K562 (cell line): ENCODE measurements around the gene PTPRM. TPM values are rescaled to one million over a fixed set of nuclear protein-coding genes. Genes with fewer than 3 reads are reported as not detected.

ENCODE experiments used
- ATAC-seq: fragments of 200-7000 bp; cut with Tn5 transposase; 3 replicates; pipeline ENCODE4 v1.9.1; 2020; ENCODE audit warnings: moderate library complexity
- BruUV-seq: library from RNA; stranded (reverse); fragments of 400-500 nt; replicated peaks from 2 replicates; lab custom pipeline; 2021; lab: Mats Ljungman, UMichigan
- CTCF ChIA-PET: fragments of 300-600 bp; formaldehyde crosslinking; extraction: SDS; loops from one replicate; lab custom pipeline; 2021; ENCODE audit warnings: low intra/inter-chr PET ratio; lab: Yijun Ruan, JAX
- POLR2A ChIA-PET: fragments of 300-600, 350-650 bp; sonication (Branson Sonifier 250); formaldehyde crosslinking; extraction: SDS; loops from one replicate; lab custom pipeline; 2021; ENCODE audit warnings: antibody characterized with exemption, inconsistent platforms; lab: Yijun Ruan, JAX
- DNase-seq, 4 experiments: peaks; one replicate each; pipeline versions ENCODE4 v3.0.0 to v3.0.0-alpha.2; 2011 to 2018; ENCODE audit warnings: low spot score in 3 of 4, mixed read lengths in 3 of 4; ENCODE audit errors: extremely low read depth in 1 of 4
- FAIRE-seq: peaks from 2 replicates; lab custom pipeline; 2011; peaks lifted over from hg19 to GRCh38; lab: Jason Lieb, UNC
- H2AFZ ChIP-seq: 2 replicates; pipeline ENCODE4 v1.6.0; 2011; ENCODE audit warnings: low read depth, low read length, control low read depth, inconsistent platforms
- H3K27ac ChIP-seq: fragments of 200-600 bp; 3 replicates; pipeline ENCODE4 v1.8.0; 2011; ENCODE audit warnings: low read depth, mild to moderate bottlenecking, control low read depth, inconsistent platforms, low read length, moderate library complexity, mixed read lengths; ENCODE audit errors: extremely low read depth
- H3K27me3 ChIP-seq, 2 experiments: fragments of 300-600 bp in 1 of 2; 2 replicates in 1 of 2; 3 replicates in 1 of 2; pipeline versions ENCODE4 v1.6.0 to v1.8.0; 2011; ENCODE audit warnings: inconsistent platforms in 2 of 2, low read length in 2 of 2, mild to moderate bottlenecking in 1 of 2, mixed read lengths in 1 of 2, moderate library complexity in 1 of 2; ENCODE audit not compliant: control insufficient read depth in 2 of 2, insufficient read depth in 2 of 2
- H3K36me3 ChIP-seq: fragments of 300-600 bp; 3 replicates; pipeline ENCODE4 v1.8.0; 2011; ENCODE audit warnings: mild to moderate bottlenecking, low read length, inconsistent platforms; ENCODE audit not compliant: control insufficient read depth, insufficient read depth
- H3K4me1 ChIP-seq, 2 experiments: fragments of 200-600 bp in 1 of 2; replicated peaks in 1 of 2; 2 replicates in 1 of 2; 3 replicates in 1 of 2; pipeline versions ENCODE4 v1.5.1 to v1.8.0; 2011; ENCODE audit warnings: inconsistent platforms in 2 of 2, low read length in 2 of 2, mild to moderate bottlenecking in 1 of 2, mixed read lengths in 1 of 2, moderate library complexity in 1 of 2; ENCODE audit not compliant: control insufficient read depth in 2 of 2, insufficient read depth in 2 of 2
- H3K4me2 ChIP-seq: 2 replicates; pipeline ENCODE4 v1.6.1; 2011; ENCODE audit warnings: low read length, control low read depth, inconsistent platforms, mixed read lengths; ENCODE audit not compliant: insufficient read depth
- H3K4me3 ChIP-seq: fragments of 200-600 bp; sonication (generic), shearing (Covaris generic); 2 replicates; pipeline ENCODE4 v1.5.1; 2016; ENCODE audit warnings: control low read depth, inconsistent platforms
- H3K79me2 ChIP-seq: fragments of 200-600 bp; 3 replicates; pipeline ENCODE4 v1.8.0; 2011; ENCODE audit warnings: low read length, inconsistent platforms; ENCODE audit not compliant: control insufficient read depth, insufficient read depth
- H3K9ac ChIP-seq, 2 experiments: 2 replicates each; pipeline versions ENCODE4 v1.6.0 to v1.6.1; 2011; ENCODE audit warnings: low read depth in 2 of 2, low read length in 2 of 2, control low read depth in 1 of 2, inconsistent platforms in 1 of 2, mild to moderate bottlenecking in 1 of 2, mixed read lengths in 1 of 2; ENCODE audit not compliant: insufficient read depth in 1 of 2
- H3K9me1 ChIP-seq: one replicate; pipeline ENCODE4 v1.6.0; 2011; ENCODE audit warnings: inconsistent platforms, mild to moderate bottlenecking, low read length, moderate library complexity; ENCODE audit not compliant: control insufficient read depth, insufficient read depth
- H3K9me3 ChIP-seq: replicated peaks from 2 replicates; pipeline ENCODE4 v1.5.1; 2011; ENCODE audit warnings: low read depth, low read length, inconsistent platforms; ENCODE audit not compliant: control insufficient read depth, insufficient read depth
- H4K20me1 ChIP-seq: replicated peaks from 2 replicates; pipeline ENCODE4 v1.6.1; 2011; ENCODE audit warnings: low read length, inconsistent platforms, mixed read lengths; ENCODE audit not compliant: control insufficient read depth, insufficient read depth
- BCL6 ChIP-seq: fragments of 250-450 bp; sonication (Bioruptor Pico); IDR thresholded peaks from 2 replicates; pipeline ENCODE4 v1.4.0; 2020
- HEY1 ChIP-seq: fragments of 250-450 bp; sonication (Bioruptor Pico); IDR thresholded peaks from 2 replicates; pipeline ENCODE4 v1.5.0; 2020; ENCODE audit warnings: mild to moderate bottlenecking, moderate library complexity, borderline replicate concordance
- LARP7 ChIP-seq: fragments of 450-650 bp; IDR thresholded peaks from 2 replicates; pipeline ENCODE4 v1.6.1; 2016
- NCOA1 ChIP-seq: fragments of 450-650 bp; IDR thresholded peaks from 2 replicates; pipeline ENCODE4 v1.6.1; 2016; ENCODE audit warnings: low read depth
- ZNF609 ChIP-seq: sonication (generic); formaldehyde crosslinking; IDR thresholded peaks from 2 replicates; pipeline ENCODE4 v1.8.1; 2023; ENCODE audit warnings: missing genetic modification reagents, mild to moderate bottlenecking, borderline replicate concordance
- ZNF778 ChIP-seq: fragments of 450-650 bp; formaldehyde crosslinking; IDR thresholded peaks from 2 replicates; pipeline ENCODE4 v1.4.0; 2020; ENCODE audit warnings: mild to moderate bottlenecking, moderate library complexity
- WGBS: fragments of 100-300 bp; shearing (Covaris generic); methylation state at CpG from one replicate; pipeline ENCODE4 v1.1.6; 2016; ENCODE audit warnings: low coverage, mixed read lengths; ENCODE audit not compliant: insufficient coverage; ENCODE audit errors: missing lambda C conversion rate; 5-methylcytosine and 5-hydroxymethylcytosine counted together
- in situ Hi-C: fragments of 300-500 bp; cut with MboI; formaldehyde crosslinking; loops from 4 replicates; pipeline ENCODE4 v1.15.0; 2018; ENCODE audit warnings: inconsistent platforms, mixed read lengths
- intact Hi-C: fragments of 100-400 bp; cut with micrococcal nuclease; formaldehyde crosslinking; loops from 2 replicates; pipeline ENCODE4 v1.14.2; 2022
- polyA plus RNA-seq, 8 experiments: library from polyadenylated mRNA; depleted of rRNA in 4 of 8; stranded (reverse) in 5 of 8; unstranded in 3 of 8; fragments of >200 nt; fragmentation: Nextera tagmentation in 2 of 8; fragmentation: Illumina TruSeq in 1 of 8; extraction: Ambion mirVana in 2 of 8; extraction: Trizol in 1 of 8; gene quantifications; 2 replicates each; pipeline versions ENCODE4 v1.2.1 to v1.2.3, GENCODE V29; 2011 to 2014; ENCODE audit warnings: inconsistent platforms in 1 of 8, missing spikeins in 1 of 8
- total RNA-seq, 7 experiments: library from RNA; depleted of rRNA in 6 of 7; stranded (reverse); fragments of >200 nt in 6 of 7; fragmentation: Illumina TruSeq in 2 of 7; extraction: Trizol in 2 of 7; gene quantifications; 2 replicates each; pipeline versions ENCODE4 v1.2.1 to v1.2.3, GENCODE V29; 2011 to 2021; ENCODE audit warnings: low replicate concordance in 1 of 7

The PTPRM gene
- total and polyA plus RNA-seq, 9 of the 15 experiments (the other 6 are each of a cell fraction or from before 2014, with no cell fraction given): 0.03 to 0.16 (median 0.08) TPM; not detected in 3

- Histone ChIP-seq H3K4me3 (no peak overlapping the region), H3K36me3 (no peaks in the 10 kb centered on the region), H3K27me3 (peaks cover 2 to 15% of the 10 kb centered on the region in 2 experiments; a peak in 3 of 5 replicates), H3K4me2 (no peak overlapping the region), H3K27ac (no peak overlapping the region), H3K9me1 (no peaks in the 10 kb centered on the region), H3K9me3 (no peaks in the 10 kb centered on the region), H3K9ac (no peak overlapping the region), H3K79me2 (no peaks in the 10 kb centered on the region), H3K4me1 (no peaks in the 10 kb centered on the region), H2AFZ (no peak overlapping the region), H4K20me1 (no peaks in the 10 kb centered on the region)
- intact Hi-C loops (no loop called here), in situ Hi-C loops (no loop called here)
- WGBS: 0% methylated on average over 10 of the region's 10 CpGs
- TF ChIP-seq BCL6 (CRISPR knock-in tag) (no peak), ZNF609 (CRISPR knock-in tag) (no peak), ZNF778 (CRISPR knock-in tag) (no peak), NCOA1 (no peak), LARP7 (no peak), HEY1 (CRISPR knock-in tag) (no peak)
- FAIRE-seq: no peak
- CTCF ChIA-PET: no interaction called here
- no TSS peak for BruUV-seq
- no peak for ATAC-seq
- DNase-seq: no peak
- POLR2A ChIA-PET: no interaction called here
Measured at GRCh38 chr18:8301427-8302172, 734.5 kb downstream of the PTPRM start.
